ENCODE results near the gene PIN4.

GRCh38 chrX:72203421-72203820 lies 21.9 kb downstream of the PIN4 start:
- TF ChIP-seq CTCF (conservative IDR thresholded peaks at IDR 0.05; ENCODE audit: low read length): no peak
- no peak for TF ChIP-seq EZH2phosphoT487 (IDR thresholded peaks at IDR 0.05; ENCODE audit: borderline replicate concordance)
